HepG2 (cell line): ENCODE results near the gene LSM14B. TPM values are rescaled to one million over a fixed set of nuclear protein-coding genes. Genes with fewer than 3 reads are reported as not detected.

ENCODE experiments used
- ATAC-seq: fragments of 200-7000 bp; cut with Tn5 transposase; 3 replicates; pipeline ENCODE4 v1.9.1; 2020; ENCODE audit warnings: mild to moderate bottlenecking, moderate library complexity
- BruUV-seq: library from RNA; stranded (reverse); fragments of 400-500 nt; replicated peaks from 2 replicates; lab custom pipeline; 2021; lab: Mats Ljungman, UMichigan
- CTCF ChIA-PET: fragments of 300-600 bp; formaldehyde crosslinking; extraction: SDS; loops from one replicate; lab custom pipeline; 2021; ENCODE audit warnings: low total read pairs, inconsistent platforms, low intra/inter-chr PET ratio; lab: Yijun Ruan, JAX
- POLR2A ChIA-PET: fragments of 350-600 bp; sonication (Branson Sonifier 250); formaldehyde crosslinking; loops from one replicate; lab custom pipeline; 2020; ENCODE audit warnings: antibody characterized with exemption, inconsistent platforms; lab: Yijun Ruan, JAX
- DNase-seq: peaks from one replicate; pipeline ENCODE4 v3.0.0-alpha.2; 2015; ENCODE audit warnings: low spot score
- FAIRE-seq: peaks from 3 replicates; lab custom pipeline; 2011; peaks lifted over from hg19 to GRCh38; lab: Jason Lieb, UNC
- H2AFZ ChIP-seq: one replicate; pipeline ENCODE4 v1.6.1; 2011; ENCODE audit warnings: low read length, inconsistent platforms
- H3K27ac ChIP-seq: fragments of 300-600 bp; 3 replicates; pipeline ENCODE4 v1.8.0; 2011; ENCODE audit warnings: mixed run types, mild to moderate bottlenecking, mixed read lengths, low read length, inconsistent platforms; ENCODE audit not compliant: insufficient read depth; ENCODE audit errors: extremely low read length
- H3K27me3 ChIP-seq, 2 experiments: fragments of 200-600 bp in 1 of 2; 2 replicates in 1 of 2; 3 replicates in 1 of 2; pipeline versions ENCODE4 v1.6.0 to v1.8.0; 2011; ENCODE audit warnings: low read length in 2 of 2, mild to moderate bottlenecking in 2 of 2, moderate library complexity in 2 of 2, inconsistent platforms in 1 of 2; ENCODE audit not compliant: insufficient read depth in 2 of 2, control insufficient read depth in 1 of 2
- H3K36me3 ChIP-seq, 2 experiments: fragments of 200-600 bp in 1 of 2; replicated peaks in 1 of 2; 2 replicates in 1 of 2; 3 replicates in 1 of 2; pipeline versions ENCODE4 v1.5.1 to v1.8.0; 2011; ENCODE audit warnings: low read length in 2 of 2, inconsistent platforms in 1 of 2; ENCODE audit not compliant: insufficient read depth in 2 of 2, control insufficient read depth in 1 of 2
- H3K4me1 ChIP-seq: 2 replicates; pipeline ENCODE4 v1.5.1; 2012; ENCODE audit warnings: low read length, inconsistent platforms; ENCODE audit not compliant: insufficient read depth
- H3K4me2 ChIP-seq: 2 replicates; pipeline ENCODE4 v1.6.0; 2011; ENCODE audit warnings: low read depth, low read length, inconsistent platforms
- H3K4me3 ChIP-seq, 3 experiments: fragments of 200-600 bp in 1 of 3; sonication (generic), shearing (Covaris generic) in 1 of 3; replicated peaks in 1 of 3; 2 replicates each; pipeline ENCODE4 v1.5.1; 2011 to 2016; ENCODE audit warnings: low read length in 3 of 3, inconsistent platforms in 2 of 3, low read depth in 2 of 3, mild to moderate bottlenecking in 2 of 3, control low read depth in 1 of 3, mixed read lengths in 1 of 3; ENCODE audit not compliant: insufficient read depth in 1 of 3
- H3K79me2 ChIP-seq: one replicate; pipeline ENCODE4 v1.6.1; 2011; ENCODE audit warnings: low read length, inconsistent platforms; ENCODE audit not compliant: insufficient read depth
- H3K9ac ChIP-seq: 2 replicates; pipeline ENCODE4 v1.6.0; 2011; ENCODE audit warnings: mild to moderate bottlenecking, low read depth, low read length, inconsistent platforms; ENCODE audit not compliant: insufficient read depth
- H3K9me3 ChIP-seq: 2 replicates; pipeline ENCODE4 v1.5.1; 2012; ENCODE audit warnings: mild to moderate bottlenecking, low read length
- H4K20me1 ChIP-seq: 2 replicates; pipeline ENCODE4 v1.6.0; 2011; ENCODE audit warnings: inconsistent platforms, mild to moderate bottlenecking, low read length, moderate library complexity; ENCODE audit not compliant: insufficient read depth
- CC2D1A ChIP-seq: sonication (generic); formaldehyde crosslinking; IDR thresholded peaks from 2 replicates; pipeline ENCODE4 v1.8.1; 2023; ENCODE audit warnings: mild to moderate bottlenecking, missing genetic modification reagents
- CSRNP1 ChIP-seq: sonication (generic); formaldehyde crosslinking; IDR thresholded peaks from 2 replicates; pipeline ENCODE4 v1.8.1; 2023; ENCODE audit warnings: mild to moderate bottlenecking, missing genetic modification reagents
- FOXA1 ChIP-seq, 2 experiments: fragments of 450-650 bp in 1 of 2; sonication (generic) in 1 of 2; formaldehyde crosslinking in 1 of 2; IDR thresholded peaks; 2 replicates each; pipeline versions ENCODE4 v1.4.0 to v1.6.1; 2016 to 2020; ENCODE audit warnings: missing genetic modification reagents in 1 of 2
- HNRNPH1 ChIP-seq: fragments of 200-400 bp; formaldehyde crosslinking; optimal IDR thresholded peaks from 2 replicates; pipeline ENCODE3; 2017; ENCODE audit warnings: mild to moderate bottlenecking, low read depth, low read length
- KLF11 ChIP-seq: IDR thresholded peaks from 2 replicates; pipeline ENCODE4 v1.6.1; 2016; ENCODE audit warnings: missing compliant biosample characterization
- MAX ChIP-seq: IDR thresholded peaks from 2 replicates; pipeline ENCODE4 v1.6.1; 2012; ENCODE audit warnings: inconsistent platforms
- MYC ChIP-seq: sonication (generic); formaldehyde crosslinking; IDR thresholded peaks from 2 replicates; pipeline ENCODE4 v1.9.0; 2021; ENCODE audit warnings: missing genetic modification reagents, borderline replicate concordance
- MYPOP ChIP-seq: sonication (generic); formaldehyde crosslinking; IDR thresholded peaks from 2 replicates; pipeline ENCODE4 v1.8.1; 2023; ENCODE audit warnings: mild to moderate bottlenecking, moderate library complexity, missing genetic modification reagents
- NBN ChIP-seq: fragments of 450-650 bp; conservative IDR thresholded peaks from 2 replicates; pipeline ENCODE4 v1.6.1; 2017
- NFIB ChIP-seq: sonication (generic); formaldehyde crosslinking; IDR thresholded peaks from 2 replicates; pipeline ENCODE4 v1.9.0; 2021; ENCODE audit warnings: missing genetic modification reagents, mild to moderate bottlenecking, borderline replicate concordance
- RBAK ChIP-seq: sonication (generic); formaldehyde crosslinking; IDR thresholded peaks from 2 replicates; pipeline ENCODE4 v1.5.1; 2020; ENCODE audit warnings: mild to moderate bottlenecking, missing genetic modification reagents
- ZBTB20 ChIP-seq: sonication (generic); formaldehyde crosslinking; IDR thresholded peaks from 2 replicates; pipeline ENCODE4 v1.8.1; 2023; ENCODE audit warnings: missing genetic modification reagents, low read depth, mild to moderate bottlenecking, borderline replicate concordance
- ZFP36L2 ChIP-seq: sonication (generic); formaldehyde crosslinking; IDR thresholded peaks from 2 replicates; pipeline ENCODE4 v1.4.0; 2020; ENCODE audit warnings: missing genetic modification reagents
- ZNF235 ChIP-seq: sonication (generic); formaldehyde crosslinking; IDR thresholded peaks from 2 replicates; pipeline ENCODE4 v1.8.1; 2023; ENCODE audit warnings: mild to moderate bottlenecking, missing genetic modification reagents, borderline replicate concordance
- ZNF24 ChIP-seq: fragments of 450-650 bp; IDR thresholded peaks from 2 replicates; pipeline ENCODE4 v1.6.1; 2017; ENCODE audit warnings: antibody characterized with exemption, mild to moderate bottlenecking
- ZNF362 ChIP-seq: sonication (generic); formaldehyde crosslinking; IDR thresholded peaks from 2 replicates; pipeline ENCODE4 v1.4.0; 2020; ENCODE audit warnings: missing genetic modification reagents, mild to moderate bottlenecking, borderline replicate concordance
- ZNF367 ChIP-seq: sonication (generic); formaldehyde crosslinking; IDR thresholded peaks from 2 replicates; pipeline ENCODE4 v1.4.0; 2020; ENCODE audit warnings: missing genetic modification reagents, borderline replicate concordance
- ZNF746 ChIP-seq: sonication (generic); formaldehyde crosslinking; IDR thresholded peaks from 2 replicates; pipeline ENCODE4 v1.8.0; 2022; ENCODE audit warnings: mild to moderate bottlenecking, missing genetic modification reagents
- ZNF800 ChIP-seq: sonication (generic); formaldehyde crosslinking; IDR thresholded peaks from 2 replicates; pipeline ENCODE4 v1.4.0; 2020; ENCODE audit warnings: missing genetic modification reagents
- ZNF878 ChIP-seq: sonication (generic); formaldehyde crosslinking; IDR thresholded peaks from 2 replicates; pipeline ENCODE4 v1.8.1; 2023; ENCODE audit warnings: mild to moderate bottlenecking, missing genetic modification reagents, moderate library complexity
- WGBS: methylation state at CpG from one replicate; pipeline ENCODE4 v1.1.6; 2017; ENCODE audit warnings: low lambda C conversion rate; 5-methylcytosine and 5-hydroxymethylcytosine counted together
- in situ Hi-C: cut with HindIII; loops from 2 replicates; pipeline ENCODE4 v1.10.0; 2017; ENCODE audit warnings: low pct_unique_long_range_greater_than_20kb; ENCODE audit not compliant: extremely low pct_ligation_motif_present
- intact Hi-C: fragments of 100-400 bp; cut with micrococcal nuclease; formaldehyde crosslinking; loops from one replicate; pipeline ENCODE4 v1.10.0; 2022; ENCODE audit not compliant: unreplicated experiment
- polyA plus RNA-seq, 8 experiments: library from polyadenylated mRNA; depleted of rRNA in 3 of 8; stranded (reverse) in 7 of 8; unstranded in 1 of 8; fragments of >200 nt; fragmentation: Illumina TruSeq in 4 of 8; extraction: Trizol in 4 of 8; gene quantifications; 2 replicates each; pipeline versions ENCODE4 v1.2.1 to v1.2.3, GENCODE V29; 2011 to 2016; ENCODE audit warnings: low read depth in 4 of 8, missing spikeins in 1 of 8, mixed read lengths in 1 of 8; ENCODE audit not compliant: insufficient read depth in 1 of 8
- total RNA-seq, 5 experiments: library from RNA; depleted of rRNA; stranded (reverse); fragments of >200 nt; fragmentation: Illumina TruSeq; extraction: Trizol; gene quantifications; 2 replicates each; pipeline ENCODE4 v1.2.3, GENCODE V29; 2016; ENCODE audit warnings: low read depth in 1 of 5

The LSM14B gene
- total and polyA plus RNA-seq, 2 of the 13 experiments (the other 11 are each of a cell fraction or from before 2014, with no cell fraction given) = 43.3 to 79.2 TPM

GRCh38 chr20:62139636-62140035, 17.4 kb downstream of the LSM14B start:
- Histone ChIP-seq H3K4me3 (no peak overlapping the region), H3K4me1 (peaks cover 43% of the 10 kb centered on the region), H3K27me3 (no peaks in the 10 kb centered on the region; a peak in 1 of 5 replicates), H3K9me3 (no peaks in the 10 kb centered on the region), H3K4me2 (no peak overlapping the region), H3K9ac (no peak overlapping the region), H3K36me3 (peaks cover 37 to 60% of the 10 kb centered on the region in 2 experiments), H4K20me1 (peaks cover 58% of the 10 kb centered on the region), H2AFZ (no peak overlapping the region), H3K27ac (no peak overlapping the region), H3K79me2 (peaks cover 48% of the 10 kb centered on the region)
- CTCF ChIA-PET = interaction anchor here (3.5 kb wide), 1 partner anchor 129 kb away, joined by 13 read pairs; no protein-coding TSS in a partner anchor
- DNase-seq (no peak), FAIRE-seq (no peak), ATAC-seq (no peak)
- POLR2A ChIA-PET = interaction anchor here (7.8 kb wide), 1 partner anchor 17 kb away, joined by 86 read pairs; the partner anchor contains the start of gene LSM14B
- WGBS = 96% methylated on average over 13 of the region's 13 CpGs
- intact Hi-C loops = loop anchor here (5.0 kb wide), 1 partner anchor 72 kb away; the partner anchor contains the start of gene TAF4
- in situ Hi-C loops = loop anchor here (5.0 kb wide), 1 partner anchor 127 kb away; no protein-coding TSS in a partner anchor
- BruUV-seq = no TSS peak
- TF ChIP-seq MAX (no peak), NFIB (no peak), HNRNPH1 (no peak), MYC (CRISPR knock-in tag) (0 out of 2 replicates have a peak, but pooled peaks have one; percentile 13), RBAK (no peak), ZNF878 (CRISPR knock-in tag) (no peak), MYPOP (CRISPR knock-in tag) (no peak), NBN (no peak), CC2D1A (CRISPR knock-in tag) (no peak), ZNF235 (CRISPR knock-in tag) (no peak), KLF11 (CRISPR knock-in tag) (no peak), ZBTB20 (CRISPR knock-in tag) (no peak), ZNF24 (no peak), CSRNP1 (CRISPR knock-in tag) (no peak), ZNF746 (CRISPR knock-in tag) (no peak), ZFP36L2 (CRISPR knock-in tag) (no peak), ZNF367 (CRISPR knock-in tag) (no peak), FOXA1 (IDR thresholded peaks at IDR 0.05) (no peak), FOXA1 (CRISPR knock-in tag; IDR thresholded peaks at IDR 0.05) (no peak), ZNF362 (CRISPR knock-in tag) (no peak), ZNF800 (no peak)
